GM21390 (cell line): ENCODE data around the gene RABGAP1L.
"Not testable (repeated sequence)": the region's sequence is repeated elsewhere in the genome, so short reads cannot be mapped to it uniquely, and the experiment has no call there.

Experiments used
- ATAC-seq: cut with Tn5 transposase; IDR thresholded peaks from one replicate; pipeline ENCODE4 v1.9.1; 2021; ENCODE audit not compliant: unreplicated experiment

RABGAP1L gene

DNA sequence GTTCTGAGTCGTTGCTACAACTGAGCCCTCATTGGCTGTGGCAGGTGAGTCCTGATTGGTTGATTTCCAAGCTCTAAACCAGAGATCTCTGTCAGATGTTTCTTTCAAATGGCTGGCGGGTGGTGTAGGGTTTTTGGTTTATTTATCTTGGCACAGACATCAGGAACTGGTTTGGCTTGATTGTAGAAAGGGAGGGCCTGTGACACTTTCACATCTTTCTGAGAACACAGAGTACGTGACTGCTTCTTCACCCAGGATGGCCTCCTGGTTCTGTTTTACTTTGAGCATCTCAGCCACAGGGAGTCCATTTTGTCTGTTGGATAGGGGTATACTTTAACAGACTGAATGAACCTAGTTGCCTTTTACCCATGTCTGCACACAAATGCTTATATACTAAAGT lies 199.0 kb downstream of the RABGAP1L start:
- ATAC-seq, result no peak

DNA sequence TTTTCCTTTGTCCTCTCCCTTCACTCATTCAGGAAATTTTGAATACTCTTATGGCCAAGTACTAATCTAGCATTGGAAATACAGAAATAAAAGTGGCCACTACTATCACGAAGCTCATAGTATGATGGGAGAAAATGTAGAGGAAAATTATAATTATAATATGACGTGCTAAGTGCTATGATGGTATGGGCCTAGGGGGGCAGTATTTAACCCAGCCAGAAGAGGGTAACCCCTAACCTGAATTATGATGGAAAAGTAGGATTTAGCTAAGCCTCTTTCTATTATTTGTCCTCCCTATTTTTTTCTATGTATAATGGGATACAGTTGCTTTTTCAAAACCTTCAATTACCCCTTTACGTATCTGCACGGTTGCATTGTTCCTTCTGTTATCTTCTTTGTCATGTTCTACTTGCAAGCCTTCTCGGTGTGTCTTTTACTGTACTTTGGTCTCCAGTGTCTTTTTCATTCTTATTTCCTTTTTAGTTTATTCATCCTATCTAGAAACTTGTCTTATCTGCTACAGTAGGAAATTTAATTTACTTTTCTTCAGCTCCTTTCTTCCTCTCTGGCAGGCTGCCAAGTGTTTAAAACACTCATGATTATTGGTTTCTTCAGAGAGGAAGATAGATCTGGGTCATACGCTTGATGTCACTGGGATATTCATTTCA lies 199.6 kb downstream of the RABGAP1L start:
- ATAC-seq, result no peak

DNA sequence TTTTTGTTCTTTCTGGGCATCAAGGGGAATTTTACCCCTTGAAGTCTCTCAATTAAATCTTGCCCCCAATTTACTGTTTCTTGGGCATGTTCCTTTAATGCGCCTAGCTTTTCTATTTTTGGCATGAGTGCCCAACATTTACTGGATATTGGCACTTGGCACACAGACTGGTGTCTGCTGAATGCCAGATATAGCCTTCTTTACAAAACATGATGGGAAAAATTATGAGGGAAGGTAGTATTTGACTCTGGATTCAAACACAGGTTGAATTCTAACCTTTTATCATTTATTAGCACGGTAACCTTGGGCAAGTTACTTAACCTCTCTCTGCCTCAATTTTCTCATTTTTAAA lies 200.1 kb downstream of the RABGAP1L start:
- no peak for ATAC-seq

DNA sequence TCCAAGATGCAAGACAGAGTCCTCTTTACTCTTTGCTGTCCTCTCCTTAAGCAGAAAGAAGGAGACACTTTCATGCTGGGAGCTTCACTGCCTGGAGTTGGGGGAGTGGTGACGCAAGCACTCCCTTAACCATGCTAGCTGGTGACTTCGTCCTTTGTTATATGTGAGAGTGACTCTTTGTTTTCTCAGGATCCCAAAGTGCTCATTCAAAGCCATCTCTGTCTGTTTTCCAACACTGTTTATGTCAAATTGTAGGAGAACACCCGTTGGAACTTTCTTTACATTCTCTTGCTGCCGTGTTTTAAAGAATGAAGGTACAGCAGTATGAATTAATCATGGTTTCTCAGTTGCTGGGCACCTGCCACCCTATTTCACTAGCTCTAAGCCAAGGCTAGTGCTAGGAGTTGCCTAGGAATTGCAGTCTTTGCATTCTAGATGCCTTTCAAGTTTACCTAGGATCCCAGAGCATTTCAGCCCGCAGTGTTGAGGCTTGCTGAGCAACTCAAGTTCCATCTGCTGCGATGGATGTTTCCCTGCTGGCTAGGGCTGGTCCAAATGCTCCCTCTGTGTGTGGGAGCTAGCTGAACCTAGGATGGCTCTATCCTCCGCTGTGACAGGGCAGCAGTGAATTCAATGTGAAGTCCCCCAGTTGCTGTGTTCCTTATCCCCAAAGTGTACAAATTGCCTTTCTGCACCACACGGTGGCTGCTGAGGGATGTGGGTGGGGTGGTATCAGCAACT lies 205.8 kb downstream of the RABGAP1L start:
- no peak for ATAC-seq

DNA sequence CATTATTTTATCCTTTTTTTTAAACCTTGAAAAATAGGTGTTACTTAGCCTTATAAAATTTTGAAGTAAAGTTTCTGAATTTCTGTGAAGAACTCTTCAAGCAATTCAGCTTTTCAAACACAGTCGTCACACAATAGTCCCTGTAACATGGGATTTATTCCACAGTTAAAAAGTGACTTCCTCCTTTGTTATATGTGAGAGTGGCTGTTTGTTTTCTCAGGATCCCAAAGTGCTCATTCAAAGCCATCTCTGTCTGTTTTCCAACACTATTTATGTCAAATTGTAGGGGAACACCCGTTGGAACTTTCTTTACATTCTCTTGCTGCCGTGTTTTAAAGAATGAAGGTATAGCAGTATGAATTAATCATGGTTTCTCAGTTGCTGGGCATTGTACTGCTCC lies 207.6 kb downstream of the RABGAP1L start:
- no peak for ATAC-seq

DNA sequence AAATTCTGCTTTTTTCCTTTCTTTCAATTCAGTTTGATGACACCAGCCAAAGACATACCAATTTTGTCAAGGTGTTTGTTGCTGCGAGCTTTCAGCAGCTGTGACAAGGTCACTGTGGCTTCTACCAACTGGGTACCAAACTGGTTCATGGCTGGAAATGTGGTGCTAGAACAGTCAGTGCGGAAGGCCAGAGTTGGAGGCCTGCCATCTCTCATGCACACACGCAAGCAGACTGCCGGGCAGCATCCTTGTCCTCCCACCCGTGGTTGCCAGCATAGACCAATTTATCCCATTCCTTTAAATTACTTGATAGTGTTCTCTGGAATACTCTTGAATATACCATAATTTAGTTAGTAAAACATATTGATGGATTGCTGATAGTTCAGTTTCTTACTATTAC lies 208.6 kb downstream of the RABGAP1L start:
- ATAC-seq, result no peak

DNA sequence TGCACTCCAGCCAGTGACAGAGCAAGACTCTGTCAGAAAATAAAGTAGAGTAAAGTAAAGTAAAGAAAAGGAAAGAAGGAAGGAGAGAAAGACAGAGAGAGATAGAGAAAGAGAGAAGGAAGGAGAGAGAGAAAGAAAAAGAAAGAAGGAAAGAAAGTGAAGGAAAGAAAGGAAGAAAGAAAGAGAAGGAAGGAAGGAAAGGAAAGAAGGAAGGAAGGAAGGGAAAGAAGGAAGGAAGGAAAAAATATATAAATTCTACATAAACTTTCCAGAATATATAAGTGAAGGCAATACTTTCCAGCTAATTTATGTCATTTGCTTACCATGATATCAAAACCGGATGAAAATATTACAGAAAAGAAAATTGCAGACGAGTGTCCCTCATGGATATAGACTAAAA lies 216.7 kb downstream of the RABGAP1L start:
- no peak for ATAC-seq

DNA sequence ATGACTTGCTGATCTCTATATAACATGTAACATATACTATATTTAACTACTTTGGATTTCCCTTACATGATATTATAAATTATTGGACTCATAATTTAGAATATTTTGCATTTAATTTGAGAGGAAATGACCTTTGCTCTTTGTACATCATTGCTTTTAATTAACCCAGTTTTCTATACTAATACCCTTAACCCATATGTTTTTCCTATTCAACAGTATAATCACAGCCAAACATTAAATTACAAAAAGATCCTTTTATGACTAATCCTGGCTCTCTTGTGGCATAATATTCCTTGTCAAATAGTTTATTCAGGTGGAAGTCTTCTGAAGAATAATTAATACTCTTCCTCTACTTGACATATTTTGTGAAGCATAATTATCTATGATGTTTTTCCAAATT lies 232.4 kb downstream of the RABGAP1L start:
- ATAC-seq, result no peak

DNA sequence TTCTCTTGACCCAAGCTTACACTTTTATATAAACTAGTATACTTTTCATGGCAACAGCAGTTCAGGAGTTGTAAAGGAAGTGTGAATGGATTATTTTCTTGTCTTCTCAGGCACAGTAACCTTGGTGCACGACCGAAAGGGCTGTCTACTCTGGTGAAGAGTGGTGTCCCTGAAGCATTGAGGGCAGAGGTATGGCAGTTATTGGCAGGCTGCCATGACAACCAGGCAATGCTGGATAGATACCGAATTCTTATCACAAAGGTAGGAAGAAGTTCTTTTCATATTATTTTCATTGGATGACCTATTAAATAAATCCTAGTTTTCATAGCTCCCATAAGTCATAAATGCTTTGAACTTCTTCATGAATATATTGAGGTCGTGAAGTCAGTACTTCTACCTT lies 234.6 kb downstream of the RABGAP1L start:
- ATAC-seq, result no peak

DNA sequence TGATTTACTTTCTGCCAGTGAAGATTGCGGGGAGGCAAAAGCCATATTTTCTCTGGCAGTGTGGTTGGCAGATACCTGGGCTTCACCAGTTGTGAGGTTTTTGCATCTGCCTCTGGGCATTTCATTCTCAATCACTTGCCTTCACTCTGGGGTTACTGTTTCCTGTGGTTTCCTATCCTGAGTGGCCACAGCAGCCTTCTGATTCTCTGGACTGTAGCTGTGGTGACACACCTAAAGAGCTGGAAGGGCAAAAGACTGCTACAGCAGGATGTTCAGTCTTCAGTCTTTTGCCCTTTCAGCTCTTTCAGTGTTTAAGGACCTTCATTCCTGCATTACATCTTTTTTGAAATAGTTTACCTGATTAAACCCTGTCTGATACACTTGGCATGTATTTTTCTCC lies 237.9 kb downstream of the RABGAP1L start:
- no peak for ATAC-seq

DNA sequence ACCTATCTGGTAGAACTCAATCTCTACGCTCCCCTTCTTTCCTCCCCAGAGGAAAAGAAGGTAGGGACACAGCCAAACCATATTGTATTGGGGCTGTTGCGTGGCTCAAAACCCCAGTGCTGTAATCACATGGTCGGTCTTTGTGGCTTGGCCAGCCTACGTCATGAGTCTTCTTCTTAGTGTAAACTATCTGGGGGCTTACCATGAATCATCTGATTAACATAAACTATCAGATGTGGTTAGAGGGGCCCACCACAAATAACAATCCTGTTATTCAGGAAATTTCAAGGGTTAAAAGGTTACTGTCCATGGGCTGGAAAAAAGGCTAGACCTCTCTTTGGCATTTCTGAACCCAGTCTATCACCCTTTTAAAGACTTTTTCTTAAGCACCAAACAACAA lies 238.9 kb downstream of the RABGAP1L start:
- no peak for ATAC-seq

DNA sequence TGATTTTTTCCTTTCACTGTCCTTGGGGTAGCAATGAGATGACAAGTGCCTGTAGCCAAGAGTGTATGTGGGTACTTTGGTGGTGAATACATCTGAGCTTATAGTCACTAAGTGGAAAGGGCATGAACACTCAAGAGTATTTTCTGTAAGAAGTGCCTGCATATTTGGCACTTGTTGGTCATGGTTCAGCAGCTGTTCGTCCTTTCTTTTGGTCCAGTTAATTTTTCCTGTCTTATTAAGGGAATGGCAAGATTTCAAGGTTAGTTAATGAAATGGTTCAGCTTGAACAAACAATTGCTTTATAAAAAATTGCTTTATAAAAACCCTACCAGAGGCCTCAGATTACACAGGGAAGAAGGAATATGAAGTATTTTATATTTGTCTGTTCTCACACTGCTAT lies 239.9 kb downstream of the RABGAP1L start:
- ATAC-seq, result no peak

DNA sequence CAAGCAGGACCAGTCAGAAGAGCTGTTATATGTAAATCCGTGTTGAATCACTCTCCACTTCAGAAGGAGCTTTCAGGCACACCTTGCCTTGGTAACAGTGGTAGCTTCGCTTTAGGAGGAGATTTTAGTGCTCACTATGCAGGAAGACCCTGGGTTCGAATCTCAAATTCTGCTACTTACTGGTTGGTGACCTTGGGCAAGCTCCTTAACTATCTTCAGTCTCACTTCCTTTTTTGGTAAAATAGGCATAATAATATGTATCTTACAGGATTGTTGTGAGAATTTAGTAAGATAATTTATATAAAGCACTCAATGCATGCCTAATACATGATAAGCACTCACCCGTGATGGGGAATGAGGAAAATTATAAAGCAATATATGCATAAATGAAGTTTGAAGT lies 241.8 kb downstream of the RABGAP1L start:
- no peak for ATAC-seq

DNA sequence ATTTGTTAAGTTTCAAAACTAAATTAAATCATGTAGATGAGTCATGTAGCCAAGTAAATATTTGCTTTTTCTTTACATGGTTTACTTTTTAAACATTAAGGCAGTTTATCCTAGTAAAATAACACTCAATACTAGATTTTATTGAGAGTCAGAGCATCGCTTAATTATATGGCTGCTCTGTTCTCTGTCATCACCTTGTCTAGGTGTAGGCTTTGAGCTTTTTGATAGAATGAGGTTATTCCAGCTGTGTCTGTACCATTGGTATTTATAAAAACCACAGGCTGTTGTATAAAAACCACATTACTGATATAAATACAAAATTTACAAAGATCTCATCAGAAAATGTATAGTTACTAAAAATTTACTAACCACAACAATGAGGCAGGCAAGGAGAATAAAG lies 245.9 kb downstream of the RABGAP1L start:
- no peak for ATAC-seq

DNA sequence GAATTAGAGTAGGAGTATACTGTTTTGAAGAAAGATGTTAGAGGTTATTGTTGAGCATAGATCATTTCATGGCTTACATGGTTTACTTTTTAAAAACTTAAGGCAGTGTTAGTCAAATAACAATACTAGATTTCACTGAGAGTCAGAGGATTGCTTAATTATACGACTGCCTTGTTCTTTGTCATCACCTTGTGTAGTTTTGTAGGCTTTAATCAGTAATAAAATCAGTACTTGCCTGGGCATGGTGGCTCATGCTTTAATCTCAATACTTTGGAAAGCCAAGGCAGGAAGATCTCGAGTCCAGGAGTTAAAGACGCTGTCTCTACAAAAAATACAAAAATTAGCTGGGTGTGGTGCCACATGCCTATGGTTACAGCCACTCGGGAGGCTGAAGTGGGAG lies 247.1 kb downstream of the RABGAP1L start:
- ATAC-seq, result no peak

DNA sequence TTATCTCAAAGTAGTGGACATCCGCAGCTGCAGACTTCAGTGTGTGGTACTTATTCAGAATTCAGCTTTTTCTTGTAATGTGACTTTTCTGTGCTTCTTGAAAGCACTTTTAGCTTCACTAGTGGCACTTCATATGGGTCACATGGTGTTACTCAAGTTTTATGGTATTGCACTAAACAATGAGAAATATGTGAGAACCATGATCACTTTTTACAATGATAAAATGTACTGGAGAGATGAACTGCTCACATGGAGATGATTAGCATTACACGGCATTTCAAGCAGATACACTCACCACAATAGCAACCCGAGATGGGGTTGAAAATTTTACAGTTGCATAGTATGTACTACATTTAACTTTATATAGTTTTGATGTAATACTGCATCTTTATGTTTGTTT lies 248.3 kb downstream of the RABGAP1L start:
- ATAC-seq, result no peak

DNA sequence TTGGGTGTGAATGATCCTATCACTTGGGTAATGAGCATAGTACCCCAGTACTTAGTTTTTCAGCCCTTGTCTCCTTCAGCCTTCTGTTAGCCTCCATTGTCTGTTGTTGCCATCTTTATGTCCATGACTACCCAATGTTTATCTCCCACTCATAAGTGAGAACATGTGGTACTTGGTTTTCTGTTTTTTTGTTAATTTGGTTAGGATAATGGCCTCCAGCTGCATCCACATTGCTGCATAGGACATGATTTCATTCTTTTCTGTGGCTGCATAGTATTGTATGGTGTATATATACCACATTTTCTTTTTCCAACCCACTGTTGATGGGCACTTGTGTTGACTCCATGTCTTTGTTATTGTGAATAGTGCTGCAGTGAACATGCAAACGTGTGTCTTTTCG lies 248.8 kb downstream of the RABGAP1L start:
- ATAC-seq, result no peak

DNA sequence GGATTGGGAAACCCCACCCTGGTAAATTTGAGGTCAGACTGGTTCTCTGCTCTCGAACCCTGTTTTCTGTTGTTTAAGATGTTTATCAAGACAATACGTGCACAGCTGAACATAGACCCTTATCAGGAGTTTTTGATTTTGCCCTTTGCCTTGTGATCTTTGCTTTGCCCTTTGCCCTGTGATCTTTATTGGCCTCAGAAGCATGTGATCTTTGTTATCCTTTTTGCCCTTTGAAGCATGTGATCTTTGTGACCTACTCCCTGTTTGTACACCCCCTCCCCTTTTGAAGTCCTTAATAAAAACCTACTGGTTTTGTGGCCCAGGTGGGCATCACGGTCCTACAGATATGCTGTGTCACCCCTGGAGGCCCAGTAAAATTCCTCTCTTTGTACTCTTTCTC lies 250.5 kb downstream of the RABGAP1L start:
- not testable (repeated sequence) for ATAC-seq

DNA sequence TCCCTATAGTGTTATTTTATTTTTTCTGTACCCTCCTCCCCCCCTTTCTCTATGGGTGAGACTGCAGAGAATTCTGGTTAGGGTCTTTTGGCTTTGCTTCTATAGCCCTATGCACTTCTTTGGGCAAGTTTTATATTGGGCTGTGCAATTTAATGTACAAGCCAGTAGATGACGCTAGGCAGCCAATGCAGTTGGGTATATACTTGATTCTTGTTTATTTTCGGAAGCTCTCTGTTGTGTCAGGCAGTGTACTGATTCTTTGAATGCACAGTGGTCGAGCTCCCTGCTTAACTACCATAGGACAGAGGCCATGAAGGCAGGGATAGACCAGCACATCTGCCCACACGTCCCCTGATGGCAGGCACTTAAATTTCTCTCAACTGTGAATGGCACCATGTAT lies 254.3 kb downstream of the RABGAP1L start:
- no peak for ATAC-seq

DNA sequence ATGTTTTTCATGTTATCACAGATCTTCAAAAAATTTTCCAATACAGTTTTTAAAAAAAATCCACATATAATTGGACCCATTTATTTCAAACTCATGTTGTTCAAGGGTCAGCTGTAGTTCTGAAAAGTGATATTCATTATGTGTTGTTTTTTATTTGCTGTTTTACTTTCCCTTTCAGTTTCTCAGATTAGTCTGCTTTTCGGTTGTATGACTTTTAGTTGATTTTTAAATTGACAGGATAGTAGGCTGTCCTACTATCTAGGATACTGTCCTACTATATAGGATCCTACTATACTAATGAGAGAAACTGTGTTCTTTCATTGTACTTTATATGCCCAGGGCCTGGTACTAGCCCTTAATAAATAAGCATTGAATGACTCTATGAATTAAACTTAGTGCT lies 254.9 kb downstream of the RABGAP1L start:
- no peak for ATAC-seq

DNA sequence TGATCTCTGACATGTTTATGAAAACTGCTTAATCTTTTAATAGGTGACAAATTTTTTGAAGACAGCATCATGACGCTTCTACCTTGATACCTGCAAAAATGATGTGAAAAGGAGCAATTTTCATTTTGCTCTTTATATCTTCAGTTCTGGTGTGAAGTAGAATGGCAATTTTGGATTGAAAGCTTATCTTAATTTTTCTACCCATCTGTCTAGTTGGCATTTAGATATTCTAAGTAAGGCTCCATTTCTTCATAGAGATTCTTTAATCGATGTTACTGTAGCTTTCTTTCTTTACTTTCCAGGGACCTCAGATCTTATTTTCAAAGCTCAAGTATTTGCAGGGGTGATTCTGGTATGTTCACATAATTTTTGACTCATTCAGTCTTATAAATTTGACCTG lies 256.2 kb downstream of the RABGAP1L start:
- ATAC-seq, result no peak

DNA sequence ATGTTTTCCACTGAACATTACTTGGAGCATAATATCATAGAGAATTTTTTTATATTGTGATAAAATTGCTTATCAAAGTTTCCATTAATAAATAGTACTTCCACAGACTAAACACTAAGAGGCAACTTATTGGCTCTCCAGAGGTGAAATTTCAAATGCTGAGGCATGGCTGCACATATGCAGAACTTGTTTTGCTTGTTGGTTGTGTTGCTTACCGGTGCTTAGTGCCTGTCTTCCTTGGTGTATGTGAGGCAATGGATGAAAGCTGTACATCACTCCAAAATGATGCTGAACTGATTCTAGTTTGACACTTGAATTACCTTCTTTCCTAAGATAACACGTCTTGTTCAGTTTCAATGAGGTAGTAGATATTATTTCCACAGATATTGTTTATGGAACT lies 258.6 kb downstream of the RABGAP1L start:
- no peak for ATAC-seq

DNA sequence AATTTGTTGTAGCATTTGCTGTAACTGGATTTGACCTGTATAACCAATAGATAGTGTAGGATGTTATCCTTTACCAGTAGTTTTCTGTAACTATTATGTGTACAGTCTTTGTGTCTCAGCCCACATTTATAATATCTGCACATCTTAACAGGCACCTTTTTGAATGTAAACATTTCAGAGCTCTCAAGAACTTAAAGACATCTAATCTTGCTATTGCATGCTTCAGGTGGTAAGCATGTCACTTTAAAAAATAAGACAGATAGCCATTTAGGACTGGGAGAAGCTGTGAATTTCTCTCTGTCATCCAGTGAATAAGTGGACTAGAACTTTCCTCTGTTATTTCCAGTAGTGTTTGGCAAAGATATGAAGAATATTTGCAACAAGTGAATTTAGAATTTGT lies 265.8 kb downstream of the RABGAP1L start:
- ATAC-seq, result no peak
